OCI-LY1 (cell line): Measurements from ENCODE around the gene RNU6-9.

Source experiments
- H2AFZ ChIP-seq: fragments of 200-600 bp; sonication (generic), shearing (Covaris generic); 2 replicates; pipeline ENCODE4 v1.6.0; 2014; ENCODE audit warnings: antibody characterized with exemption, mild to moderate bottlenecking, low read length
- H3F3A ChIP-seq: fragments of 200-600 bp; sonication (generic), shearing (Covaris generic); 2 replicates; pipeline ENCODE4 v1.6.0; 2014; ENCODE audit warnings: mild to moderate bottlenecking, antibody characterized with exemption, low read length, moderate library complexity; ENCODE audit not compliant: insufficient read depth
- H3K27ac ChIP-seq: fragments of 200-600 bp; sonication (generic); 2 replicates; pipeline ENCODE4 v1.5.1; 2014; ENCODE audit warnings: low read length, mixed run types, mild to moderate bottlenecking, low read depth; ENCODE audit not compliant: poor library complexity, severe bottlenecking
- H3K27me3 ChIP-seq: fragments of 200-600 bp; sonication (generic); 2 replicates; pipeline ENCODE4 v1.6.0; 2014; ENCODE audit warnings: antibody characterized with exemption, mild to moderate bottlenecking, low read length, moderate library complexity; ENCODE audit not compliant: insufficient read depth
- H3K36me3 ChIP-seq: fragments of 200-600 bp; sonication (generic); 2 replicates; pipeline ENCODE4 v1.6.1; 2014; ENCODE audit warnings: mild to moderate bottlenecking, antibody characterized with exemption, low read length, moderate library complexity, mixed read lengths; ENCODE audit not compliant: insufficient read depth
- H3K4me1 ChIP-seq: fragments of 200-600 bp; sonication (generic); 2 replicates; pipeline ENCODE4 v1.5.1; 2014; ENCODE audit warnings: mild to moderate bottlenecking, low read length, moderate library complexity; ENCODE audit not compliant: insufficient read depth, severe bottlenecking
- H3K4me2 ChIP-seq: fragments of 200-600 bp; sonication (generic), shearing (Covaris generic); 2 replicates; pipeline ENCODE4 v1.6.1; 2014; ENCODE audit warnings: low read length
- H3K4me3 ChIP-seq: fragments of 200-600 bp; sonication (generic); 2 replicates; pipeline ENCODE4 v1.5.1; 2014; ENCODE audit warnings: low read length, low read depth, mild to moderate bottlenecking, mixed read lengths; ENCODE audit not compliant: poor library complexity, severe bottlenecking
- H3K79me2 ChIP-seq: fragments of 200-600 bp; shearing (Covaris generic); 2 replicates; pipeline ENCODE4 v1.6.1; 2016; ENCODE audit warnings: mixed run types, low read length, mixed read lengths; ENCODE audit not compliant: insufficient read depth
- H3K9ac ChIP-seq: fragments of 200-600 bp; sonication (generic), shearing (Covaris generic); 2 replicates; pipeline ENCODE4 v1.6.1; 2014; ENCODE audit warnings: mild to moderate bottlenecking, low read length, mixed read lengths
- H3K9me2 ChIP-seq: fragments of 200-600 bp; sonication (generic), shearing (Covaris generic); 2 replicates; pipeline ENCODE4 v1.6.1; 2014; ENCODE audit warnings: low read depth, mild to moderate bottlenecking, low read length, mixed read lengths
- H3K9me3 ChIP-seq: fragments of 200-600 bp; shearing (Covaris generic); 2 replicates; pipeline ENCODE4 v1.6.1; 2014; ENCODE audit warnings: low read length, mixed read lengths
- H4K20me1 ChIP-seq: fragments of 200-600 bp; sonication (generic), shearing (Covaris generic); 2 replicates; pipeline ENCODE4 v1.6.0; 2016; ENCODE audit warnings: mild to moderate bottlenecking, low read length; ENCODE audit not compliant: insufficient read depth
- EZH2 ChIP-seq: fragments of 200-600 bp; sonication (generic), shearing (Covaris generic); IDR thresholded peaks from 2 replicates; pipeline ENCODE4 v1.8.0; 2017; ENCODE audit warnings: borderline replicate concordance, mixed run types, mild to moderate bottlenecking, antibody characterized with exemption, low read length, moderate library complexity, mixed read lengths
- TF ChIP-seq, protein P1 (sequence below): fragments of 200-600 bp; sonication (generic), shearing (Covaris generic); IDR thresholded peaks from 2 replicates; pipeline ENCODE4 v1.5.1; 2017; ENCODE audit warnings: mild to moderate bottlenecking, antibody characterized with exemption, low read length, moderate library complexity, mixed read lengths

RNU6-9 gene

DNA sequence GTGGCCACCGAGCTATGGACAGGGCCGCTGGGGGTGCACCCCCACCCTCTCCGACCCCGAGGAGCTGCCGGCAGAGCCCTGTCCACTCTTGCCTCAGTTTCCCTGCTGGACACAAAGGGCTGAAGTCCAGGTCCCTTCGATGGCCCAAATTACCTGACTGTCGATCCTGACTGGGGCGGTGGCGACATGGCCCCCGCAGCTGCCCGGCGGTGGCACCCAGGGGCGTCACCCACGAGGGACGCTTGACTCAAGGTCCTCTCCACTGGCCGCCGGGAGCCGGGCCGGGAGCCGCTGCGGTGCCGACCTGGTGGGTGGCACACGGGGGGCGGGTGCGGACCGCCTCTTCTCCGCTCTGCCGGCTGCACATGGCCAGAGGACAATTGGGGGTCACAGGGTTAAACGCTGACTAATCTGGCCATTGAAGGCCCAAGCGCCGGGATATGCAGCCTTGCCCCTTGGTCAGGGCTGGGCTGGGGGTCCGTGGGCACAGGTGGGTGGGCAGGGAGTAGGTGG lies 48.9 kb downstream of the RNU6-9 start:
- Histone ChIP-seq H4K20me1 (no peaks in the 10 kb centered on the region), H3K4me2 (no peak overlapping the region), H3K79me2 (no peaks in the 10 kb centered on the region), H3K9ac (no peak overlapping the region), H2AFZ (no peak overlapping the region), H3K4me1 (no peaks in the 10 kb centered on the region), H3K27me3 (peaks cover 29% of the 10 kb centered on the region; the same call in 1 of the 2 replicates), H3F3A (no peaks in the 10 kb centered on the region), H3K36me3 (no peaks in the 10 kb centered on the region), H3K4me3 (no peak overlapping the region), H3K27ac (no peak overlapping the region), H3K9me2 (no peaks in the 10 kb centered on the region), H3K9me3 (0 out of 2 replicates have a peak, but pooled peaks cover 2% of the 10 kb centered on the region)
- TF ChIP-seq, protein P1, sequence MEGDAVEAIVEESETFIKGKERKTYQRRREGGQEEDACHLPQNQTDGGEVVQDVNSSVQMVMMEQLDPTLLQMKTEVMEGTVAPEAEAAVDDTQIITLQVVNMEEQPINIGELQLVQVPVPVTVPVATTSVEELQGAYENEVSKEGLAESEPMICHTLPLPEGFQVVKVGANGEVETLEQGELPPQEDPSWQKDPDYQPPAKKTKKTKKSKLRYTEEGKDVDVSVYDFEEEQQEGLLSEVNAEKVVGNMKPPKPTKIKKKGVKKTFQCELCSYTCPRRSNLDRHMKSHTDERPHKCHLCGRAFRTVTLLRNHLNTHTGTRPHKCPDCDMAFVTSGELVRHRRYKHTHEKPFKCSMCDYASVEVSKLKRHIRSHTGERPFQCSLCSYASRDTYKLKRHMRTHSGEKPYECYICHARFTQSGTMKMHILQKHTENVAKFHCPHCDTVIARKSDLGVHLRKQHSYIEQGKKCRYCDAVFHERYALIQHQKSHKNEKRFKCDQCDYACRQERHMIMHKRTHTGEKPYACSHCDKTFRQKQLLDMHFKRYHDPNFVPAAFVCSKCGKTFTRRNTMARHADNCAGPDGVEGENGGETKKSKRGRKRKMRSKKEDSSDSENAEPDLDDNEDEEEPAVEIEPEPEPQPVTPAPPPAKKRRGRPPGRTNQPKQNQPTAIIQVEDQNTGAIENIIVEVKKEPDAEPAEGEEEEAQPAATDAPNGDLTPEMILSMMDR: no peak
- no peak for TF ChIP-seq EZH2
